ELF-1 (cell line): Measurements from ENCODE around the gene CPLANE1.

Source experiments
- DNase-seq: peaks from one replicate; pipeline ENCODE4 v3.0.0-alpha.2; 2016; ENCODE audit warnings: low read depth, low spot score

CPLANE1 gene

GRCh38 chr5:37064442-37064841 is 184.7 kb downstream of the CPLANE1 start:
- DNase-seq = no peak

GRCh38 chr5:37063739-37064138 is 185.4 kb downstream of the CPLANE1 start:
- no peak for DNase-seq

GRCh38 chr5:37060030-37060429 is 189.1 kb downstream of the CPLANE1 start:
- DNase-seq = no peak

- no peak for DNase-seq
These were observed 192.4 kb downstream of the CPLANE1 start for GRCh38 chr5:37056762-37057161.
